GM15510 (cell line): ENCODE measurements around the gene BCL2L15.

ENCODE experiments used
- POLR2A ChIP-seq: IDR thresholded peaks from 3 replicates; pipeline ENCODE4 v1.6.1; 2011; ENCODE audit warnings: borderline replicate concordance; ENCODE audit not compliant: insufficient read length; ENCODE audit errors: extremely low read depth

Gene BCL2L15

GRCh38 chr1:113835686-113836290 lies 51.6 kb downstream of the BCL2L15 start:
- no peak for TF ChIP-seq POLR2A

- TF ChIP-seq POLR2A = no peak
Observed at GRCh38 chr1:113834716-113835115, 52.7 kb downstream of the BCL2L15 start.
